Activated naive CD4-positive, alpha-beta T cell treated with anti-CD3 and anti-CD28 coated beads, Interleukin-2, amount 10 ng/mL, durations not matched to agents 7 days and 5 days (primary cell): ENCODE data around the gene OAF.
"Not testable (repeated sequence)": the region's sequence is repeated elsewhere in the genome, so short reads cannot be mapped to it uniquely, and the experiment has no call there.

ENCODE experiments used
- CTCF ChIA-PET: fragments of 350-600 bp; sonication (Branson Sonifier 250); formaldehyde crosslinking; loops from one replicate; lab custom pipeline; 2021; ENCODE audit warnings: antibody characterized with exemption; lab: Charles Lee
- DNase-seq: peaks from one replicate; pipeline ENCODE4 v3.0.0-alpha.2; 2020
- H3K27ac Mint-ChIP-seq: one replicate; pipeline ENCODE4 v1.8.0; 2021; ENCODE audit warnings: mild to moderate bottlenecking, moderate library complexity, mixed read lengths
- H3K27me3 Mint-ChIP-seq: one replicate; pipeline ENCODE4 v1.8.0; 2021; ENCODE audit warnings: mild to moderate bottlenecking, mixed read lengths
- H3K36me3 Mint-ChIP-seq: one replicate; pipeline ENCODE4 v1.8.0; 2021; ENCODE audit warnings: mixed read lengths
- H3K4me1 Mint-ChIP-seq: one replicate; pipeline ENCODE4 v1.8.0; 2021; ENCODE audit warnings: mixed read lengths
- H3K4me3 Mint-ChIP-seq: one replicate; pipeline ENCODE4 v1.8.0; 2021; ENCODE audit warnings: mild to moderate bottlenecking, moderate library complexity, mixed read lengths
- H3K9me3 Mint-ChIP-seq: one replicate; pipeline ENCODE4 v1.8.0; 2021; ENCODE audit warnings: mixed read lengths

Gene OAF

DNA sequence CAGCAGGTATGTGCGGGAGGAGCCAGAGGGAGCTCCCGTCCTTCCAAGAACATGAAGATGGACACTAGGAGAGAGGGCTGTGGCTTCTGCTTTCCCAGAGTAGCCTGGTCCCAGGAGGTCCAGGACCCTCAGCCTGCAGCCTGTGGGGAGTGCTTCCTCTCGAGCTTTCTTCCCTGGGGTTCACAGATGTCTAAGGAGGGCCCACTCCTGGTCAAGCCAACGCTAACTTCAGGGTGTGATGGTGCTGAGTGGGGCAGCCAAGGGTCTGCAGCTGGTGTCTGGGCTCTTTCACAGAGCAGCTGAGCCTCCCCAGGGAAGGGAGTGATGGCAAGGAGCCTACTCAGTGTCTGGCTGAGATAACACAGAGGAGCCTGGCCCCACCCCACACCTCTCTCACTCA, 32.4 kb downstream of the OAF start:
- H3K27ac Mint-ChIP-seq, result no peak overlapping the region
- peaks cover 15% of the 10 kb centered on the region for H3K4me1 Mint-ChIP-seq
- H3K36me3 Mint-ChIP-seq, result no peaks in the 10 kb centered on the region
- CTCF ChIA-PET, result interaction anchor here (0.8 to 3.0 kb wide), 4 partner anchors 8 to 60 kb away, joined by 4 to 14 read pairs (median 6); no protein-coding TSS in a partner anchor
- no peak for DNase-seq
- H3K9me3 Mint-ChIP-seq, result no peaks in the 10 kb centered on the region
- H3K4me3 Mint-ChIP-seq, result no peak overlapping the region
- peaks cover 95% of the 10 kb centered on the region for H3K27me3 Mint-ChIP-seq

GRCh38 chr11:120244476-120245365, 33.9 kb downstream of the OAF start:
- no peak for DNase-seq
- Mint-ChIP-seq H3K27ac (no peak overlapping the region), H3K4me3 (no peak overlapping the region), H3K9me3 (no peaks in the 10 kb centered on the region), H3K27me3 (peaks cover 95% of the 10 kb centered on the region), H3K36me3 (no peaks in the 10 kb centered on the region), H3K4me1 (peaks cover 29% of the 10 kb centered on the region)
- CTCF ChIA-PET, result interaction anchor here (1.3 to 3.0 kb wide), 6 partner anchors 9 to 59 kb away, joined by 5 to 14 read pairs (median 6); no protein-coding TSS in a partner anchor

- H3K27ac Mint-ChIP-seq, result no peak overlapping the region
- CTCF ChIA-PET, result interaction anchor here (1.3 to 3.0 kb wide), 4 partner anchors 9 to 58 kb away, joined by 5 to 14 read pairs (median 6); no protein-coding TSS in a partner anchor
- H3K36me3 Mint-ChIP-seq, result no peaks in the 10 kb centered on the region
- no peak overlapping the region for H3K4me3 Mint-ChIP-seq
- peaks cover 96% of the 10 kb centered on the region for H3K27me3 Mint-ChIP-seq
- DNase-seq, result no peak
- peaks cover 35% of the 10 kb centered on the region for H3K4me1 Mint-ChIP-seq
- no peaks in the 10 kb centered on the region for H3K9me3 Mint-ChIP-seq
These were observed 34.6 kb downstream of the OAF start for GRCh38 chr11:120245434-120245833.

GRCh38 chr11:120248551-120249278, 37.9 kb downstream of the OAF start:
- H3K36me3 Mint-ChIP-seq, result no peaks in the 10 kb centered on the region
- CTCF ChIA-PET, result interaction anchor here (1.4 to 4.1 kb wide), 5 partner anchors 13 to 55 kb away, joined by 3 to 24 read pairs (median 7); no protein-coding TSS in a partner anchor
- no peak for DNase-seq
- H3K27me3 Mint-ChIP-seq, result peaks cover 95% of the 10 kb centered on the region
- no peak overlapping the region for H3K27ac Mint-ChIP-seq
- no peaks in the 10 kb centered on the region for H3K9me3 Mint-ChIP-seq
- no peak overlapping the region for H3K4me3 Mint-ChIP-seq
- H3K4me1 Mint-ChIP-seq, result peaks cover 35% of the 10 kb centered on the region

DNA sequence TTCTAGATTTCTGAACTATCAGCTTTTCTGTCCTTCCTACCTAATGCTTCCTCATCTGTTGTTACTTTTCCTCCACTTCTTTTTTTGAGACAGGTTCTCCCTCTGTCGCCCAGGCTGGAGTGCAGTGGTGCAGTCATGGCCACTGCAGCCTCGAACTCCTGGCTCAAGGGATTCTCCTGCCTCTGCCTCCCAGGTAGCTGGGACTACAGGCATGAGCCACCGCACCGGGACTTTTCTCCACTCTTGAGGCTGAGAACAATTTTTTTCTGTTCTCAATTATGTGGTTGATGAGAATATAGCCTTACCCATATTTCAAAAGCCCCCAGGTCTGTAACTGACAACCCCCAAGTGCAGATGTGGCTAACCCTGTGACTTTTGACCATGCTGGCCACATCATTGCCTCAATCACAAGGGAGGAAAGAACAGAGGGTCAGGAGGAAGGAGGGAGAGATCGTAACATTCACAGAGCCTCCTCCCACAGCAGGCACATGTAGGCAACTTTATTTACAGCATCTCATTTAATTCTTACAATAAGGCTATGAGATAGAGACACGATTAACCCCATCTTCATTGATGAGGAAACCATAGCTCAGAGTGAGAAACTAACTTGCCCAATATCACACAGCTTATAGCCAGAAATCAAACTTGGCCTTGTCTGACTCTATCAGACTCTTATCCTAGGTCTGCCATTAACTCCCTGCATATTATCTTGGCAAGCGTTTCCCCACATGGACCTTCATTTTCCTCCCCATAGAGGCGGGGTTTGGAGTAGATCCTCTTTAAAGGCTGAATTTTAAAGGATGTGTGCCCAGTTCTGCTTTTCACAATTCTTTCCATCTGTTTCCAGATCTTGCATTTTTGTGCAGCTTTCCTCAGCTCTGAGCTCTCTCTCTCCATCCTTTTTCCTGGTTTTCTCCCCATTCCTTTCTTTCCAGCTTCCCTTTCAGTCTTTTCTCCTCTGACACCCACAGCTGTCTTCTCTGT, 38.7 kb downstream of the OAF start:
- CTCF ChIA-PET, result interaction anchor here (1.4 to 4.1 kb wide), 5 partner anchors 14 to 54 kb away, joined by 3 to 24 read pairs (median 7); no protein-coding TSS in a partner anchor

DNA sequence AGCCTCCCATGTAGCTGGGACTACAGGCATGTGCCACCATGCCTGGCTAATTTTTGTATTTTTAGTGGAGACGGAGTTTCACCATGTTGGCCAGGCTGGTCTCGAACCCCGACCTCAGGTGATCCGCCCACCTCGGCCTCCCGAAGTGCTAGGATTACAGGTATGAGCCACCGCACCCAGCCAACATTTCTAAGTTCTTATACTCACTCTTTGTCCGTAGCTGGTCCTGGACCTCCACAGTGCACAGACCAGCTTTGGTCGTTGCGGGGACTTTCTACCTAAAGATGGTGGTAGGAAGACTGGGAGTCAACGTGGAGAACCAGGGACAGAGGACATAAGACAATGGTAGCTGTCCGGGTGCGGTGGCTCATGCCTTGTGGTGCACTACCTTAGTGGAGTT, 42.5 kb downstream of the OAF start:
- H3K36me3 Mint-ChIP-seq, CTCF ChIA-PET: not testable (repeated sequence)
- H3K27me3 Mint-ChIP-seq, result peaks cover 97% of the 10 kb centered on the region

More for the DNA sequence above, 38.7 kb downstream of the OAF start:
- Mint-ChIP-seq H3K27me3 (peaks cover 97% of the 10 kb centered on the region), H3K4me1 (peaks cover 32% of the 10 kb centered on the region), H3K4me3 (no peak overlapping the region), H3K9me3 (no peaks in the 10 kb centered on the region), H3K36me3 (no peaks in the 10 kb centered on the region), H3K27ac (no peak overlapping the region)
- no peak for DNase-seq

DNA sequence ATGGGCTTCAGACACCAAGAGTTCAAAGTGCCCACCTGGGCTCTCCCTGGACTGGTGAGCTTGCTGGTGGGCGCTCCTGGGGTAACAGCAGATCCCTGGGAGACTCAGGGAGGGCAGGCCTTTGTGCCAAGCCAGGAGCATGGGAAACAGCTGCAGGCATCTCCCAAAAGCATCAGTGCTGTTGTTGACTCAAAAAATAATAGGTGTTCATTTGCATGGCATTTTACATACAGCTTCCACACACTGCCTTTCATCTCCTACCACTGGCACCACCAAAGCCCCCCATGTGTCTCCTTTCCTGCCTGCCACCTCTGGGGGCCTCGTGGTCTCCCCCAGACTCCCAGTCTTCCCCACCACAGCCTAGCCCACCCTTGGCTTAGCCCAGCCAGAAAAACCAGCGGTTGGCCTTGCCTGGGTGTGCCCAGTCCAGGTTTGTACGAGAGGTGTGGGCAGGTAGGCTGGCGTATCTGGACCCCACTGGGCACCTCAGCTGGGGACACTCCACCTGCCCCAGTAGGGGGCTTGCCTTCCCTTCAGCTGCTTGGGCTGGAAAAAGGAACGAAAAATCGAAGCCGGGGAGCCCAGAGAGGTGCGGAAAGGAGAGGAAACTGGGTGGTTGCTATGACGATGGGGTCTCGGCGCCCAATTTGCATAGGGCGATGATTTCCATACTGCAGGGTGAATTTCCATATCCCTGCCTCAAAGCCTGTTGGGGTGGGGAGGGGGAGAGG, 44.1 kb downstream of the OAF start:
- H3K27ac Mint-ChIP-seq, result no peak overlapping the region
- H3K27me3 Mint-ChIP-seq, result peaks cover 97% of the 10 kb centered on the region
- DNase-seq, result no peak
- H3K4me1 Mint-ChIP-seq, result peaks cover 3% of the 10 kb centered on the region
- no peak overlapping the region for H3K4me3 Mint-ChIP-seq
- no peaks in the 10 kb centered on the region for H3K36me3 Mint-ChIP-seq
- no peaks in the 10 kb centered on the region for H3K9me3 Mint-ChIP-seq
- CTCF ChIA-PET, result no interaction called here

More for the DNA sequence above, 42.5 kb downstream of the OAF start:
- not testable (repeated sequence) for H3K27ac Mint-ChIP-seq, H3K9me3 Mint-ChIP-seq, DNase-seq, H3K4me3 Mint-ChIP-seq
- H3K4me1 Mint-ChIP-seq, result peaks cover 18% of the 10 kb centered on the region

- no peak overlapping the region for H3K27ac Mint-ChIP-seq
- CTCF ChIA-PET, result no interaction called here
- H3K36me3 Mint-ChIP-seq, result no peaks in the 10 kb centered on the region
- no peak for DNase-seq
- H3K9me3 Mint-ChIP-seq, result no peaks in the 10 kb centered on the region
- no peak overlapping the region for H3K4me3 Mint-ChIP-seq
- no peaks in the 10 kb centered on the region for H3K4me1 Mint-ChIP-seq
- H3K27me3 Mint-ChIP-seq, result peaks cover 97% of the 10 kb centered on the region
These were observed 44.7 kb downstream of the OAF start for GRCh38 chr11:120255519-120255866.

- Mint-ChIP-seq H3K9me3 (no peaks in the 10 kb centered on the region), H3K4me3 (no peak overlapping the region), H3K4me1 (no peaks in the 10 kb centered on the region), H3K27me3 (peaks cover 97% of the 10 kb centered on the region), H3K36me3 (no peaks in the 10 kb centered on the region), H3K27ac (no peak overlapping the region)
- CTCF ChIA-PET, result no interaction called here
- DNase-seq, result no peak
These were observed 45.3 kb downstream of the OAF start for GRCh38 chr11:120256178-120256577.

GRCh38 chr11:120256779-120257178, 45.9 kb downstream of the OAF start:
- no peaks in the 10 kb centered on the region for H3K36me3 Mint-ChIP-seq
- no peaks in the 10 kb centered on the region for H3K9me3 Mint-ChIP-seq
- H3K27ac Mint-ChIP-seq, result no peak overlapping the region
- no peaks in the 10 kb centered on the region for H3K4me1 Mint-ChIP-seq
- DNase-seq, result no peak
- CTCF ChIA-PET, result interaction anchor here (0.8 kb wide), 1 partner anchor 14 kb away, joined by 4 read pairs; no protein-coding TSS in a partner anchor
- no peak overlapping the region for H3K4me3 Mint-ChIP-seq
- H3K27me3 Mint-ChIP-seq, result peaks cover 97% of the 10 kb centered on the region

- H3K9me3 Mint-ChIP-seq, result no peaks in the 10 kb centered on the region
- CTCF ChIA-PET, result interaction anchor here (0.8 kb wide), 1 partner anchor 15 kb away, joined by 4 read pairs; no protein-coding TSS in a partner anchor
- no peak overlapping the region for H3K4me3 Mint-ChIP-seq
- H3K36me3 Mint-ChIP-seq, result no peaks in the 10 kb centered on the region
- no peak for DNase-seq
- H3K4me1 Mint-ChIP-seq, result no peaks in the 10 kb centered on the region
- H3K27ac Mint-ChIP-seq, result no peak overlapping the region
- peaks cover 92% of the 10 kb centered on the region for H3K27me3 Mint-ChIP-seq
These were observed 46.5 kb downstream of the OAF start for GRCh38 chr11:120257346-120257745.

- Mint-ChIP-seq H3K4me3 (no peak overlapping the region), H3K27me3 (peaks cover 81% of the 10 kb centered on the region), H3K4me1 (no peaks in the 10 kb centered on the region), H3K27ac (no peak overlapping the region), H3K9me3 (no peaks in the 10 kb centered on the region), H3K36me3 (no peaks in the 10 kb centered on the region)
- CTCF ChIA-PET, result interaction anchor here (1.4 kb wide), 1 partner anchor 23 kb away, joined by 5 read pairs; no protein-coding TSS in a partner anchor
- no peak for DNase-seq
These were observed 47.8 kb downstream of the OAF start for GRCh38 chr11:120258661-120259060.

DNA sequence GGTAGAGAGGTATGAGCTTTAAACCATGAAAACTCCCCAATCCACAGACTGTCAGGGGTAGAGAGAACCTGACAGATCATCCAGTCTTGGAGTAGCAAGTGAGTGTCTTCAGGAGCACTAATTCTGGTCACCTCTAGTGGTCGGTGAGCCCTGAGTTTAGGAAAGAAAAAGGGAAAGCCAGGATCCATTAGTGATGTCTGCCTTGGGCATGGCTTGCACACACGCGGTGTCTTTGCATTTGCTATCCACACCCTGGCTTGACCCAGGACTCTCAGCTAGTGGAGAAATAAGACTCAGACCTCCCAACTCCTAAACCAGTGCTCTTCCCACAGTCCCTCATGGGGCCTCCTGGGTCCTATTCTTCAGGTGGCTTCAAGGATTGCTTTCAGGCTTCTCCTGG, 48.4 kb downstream of the OAF start:
- CTCF ChIA-PET, result interaction anchor here (1.4 kb wide), 1 partner anchor 24 kb away, joined by 5 read pairs; no protein-coding TSS in a partner anchor
- no peak for DNase-seq
- Mint-ChIP-seq H3K36me3 (no peaks in the 10 kb centered on the region), H3K9me3 (no peaks in the 10 kb centered on the region), H3K4me1 (no peaks in the 10 kb centered on the region), H3K4me3 (no peak overlapping the region), H3K27me3 (peaks cover 75% of the 10 kb centered on the region), H3K27ac (no peak overlapping the region)
